NCI-H2196 treated with DMSO at 0.1 percent for 48 hours (cell line): ENCODE data around the gene OR2V1.
"Not testable (repeated sequence)": the region's sequence is repeated elsewhere in the genome, so short reads cannot be mapped to it uniquely, and the experiment has no call there.

Experiments
- DNase-seq: peaks from one replicate; lab custom pipeline; 2025; ENCODE audit not compliant: unreplicated experiment; lab: John Stamatoyannopoulos, UW

The OR2V1 gene

GRCh38 chr5:181104606-181105390 is 26.2 kb downstream of the OR2V1 start:
- not testable (repeated sequence) for DNase-seq

- DNase-seq: not testable (repeated sequence)
Observed at GRCh38 chr5:181104259-181104568, 26.8 kb downstream of the OR2V1 start.

- not testable (repeated sequence) for DNase-seq
Observed at GRCh38 chr5:181101930-181102674, 28.9 kb downstream of the OR2V1 start.

- not testable (repeated sequence) for DNase-seq
Observed at GRCh38 chr5:181101030-181101641, 29.8 kb downstream of the OR2V1 start.

GRCh38 chr5:181100121-181100875 is 30.7 kb downstream of the OR2V1 start:
- no peak for DNase-seq

GRCh38 chr5:181099602-181100086 is 31.3 kb downstream of the OR2V1 start:
- DNase-seq: no peak

- DNase-seq: no peak
Observed at GRCh38 chr5:181098762-181099601, 32.0 kb downstream of the OR2V1 start.

GRCh38 chr5:181097759-181098491 is 33.0 kb downstream of the OR2V1 start:
- DNase-seq: not testable (repeated sequence)

- not testable (repeated sequence) for DNase-seq
Observed at GRCh38 chr5:181097383-181097753, 33.6 kb downstream of the OR2V1 start.

GRCh38 chr5:181096721-181097382 is 34.1 kb downstream of the OR2V1 start:
- DNase-seq: not testable (repeated sequence)

- not testable (repeated sequence) for DNase-seq
Observed at GRCh38 chr5:181095162-181095561, 35.8 kb downstream of the OR2V1 start.

GRCh38 chr5:181092428-181092827 is 38.5 kb downstream of the OR2V1 start:
- DNase-seq: no peak

- no peak for DNase-seq
Observed at GRCh38 chr5:181088289-181088688, 42.7 kb downstream of the OR2V1 start.

- DNase-seq: no peak
Observed at GRCh38 chr5:181087309-181087708, 43.7 kb downstream of the OR2V1 start.

- no peak for DNase-seq
Observed at GRCh38 chr5:181086884-181087205, 44.1 kb downstream of the OR2V1 start.

GRCh38 chr5:181086026-181086883 is 44.7 kb downstream of the OR2V1 start:
- no peak for DNase-seq

GRCh38 chr5:181084621-181085195 is 46.3 kb downstream of the OR2V1 start:
- DNase-seq: no peak

- no peak for DNase-seq
Observed at GRCh38 chr5:181081989-181082388, 49.0 kb downstream of the OR2V1 start.
